GM12878 (cell line): ENCODE results near the gene ARAP2. TPM values are rescaled to one million over a fixed set of nuclear protein-coding genes. Genes with fewer than 3 reads are reported as not detected.
A peak's percentile ranks its signal among the peaks of the same experiment; 100 is the strongest.

Experiments used
- ATAC-seq: fragments of 200-7000 bp; cut with Tn5 transposase; 3 replicates; pipeline ENCODE4 v1.9.1; 2020; ENCODE audit warnings: mild to moderate bottlenecking, moderate library complexity
- BruUV-seq: library from RNA; stranded (reverse); fragments of 400-500 nt; replicated peaks from 2 replicates; lab custom pipeline; 2021; lab: Mats Ljungman, UMichigan
- CTCF ChIA-PET: fragments of 300-600 bp; sonication (Branson Sonifier 250); formaldehyde crosslinking; extraction: SDS; loops from one replicate; lab custom pipeline; 2021; ENCODE audit warnings: inconsistent platforms; lab: Yijun Ruan, JAX
- POLR2A ChIA-PET: fragments of 350-600 bp; formaldehyde crosslinking; extraction: SDS; loops from one replicate; lab custom pipeline; 2021; ENCODE audit warnings: inconsistent platforms; lab: Charles Lee
- RAD21 ChIA-PET: fragments of 300-600 bp; sonication (Branson Sonifier 250); formaldehyde crosslinking; loops from one replicate; lab custom pipeline; 2023; ENCODE audit warnings: antibody characterized with exemption; ENCODE audit not compliant: unreplicated experiment; lab: Charles Lee
- SMC1A ChIA-PET: fragments of 300-600 bp; sonication (Branson Sonifier 250); formaldehyde crosslinking; loops from one replicate; lab custom pipeline; 2023; ENCODE audit not compliant: unreplicated experiment, uncharacterized antibody; lab: Charles Lee
- DNase-seq: peaks from one replicate; pipeline ENCODE4 v3.0.0-alpha.2; 2011; ENCODE audit warnings: low read depth, low spot score
- FAIRE-seq: peaks from 3 replicates; lab custom pipeline; 2011; peaks lifted over from hg19 to GRCh38; lab: Jason Lieb, UNC
- H2AFZ ChIP-seq: 2 replicates; pipeline ENCODE4 v1.6.0; 2011; ENCODE audit warnings: low read depth, low read length, control low read depth; ENCODE audit not compliant: control insufficient read depth
- H3K27ac ChIP-seq: 2 replicates; pipeline ENCODE4 v1.5.1; 2011; ENCODE audit warnings: control low read depth; ENCODE audit not compliant: control insufficient read depth, insufficient read depth
- H3K27me3 ChIP-seq, 2 experiments: replicated peaks in 1 of 2; 2 replicates each; pipeline versions ENCODE4 v1.6.0 to v1.6.1; 2011; ENCODE audit warnings: low read length in 1 of 2; ENCODE audit not compliant: control insufficient read depth in 2 of 2, insufficient read depth in 2 of 2
- H3K36me3 ChIP-seq, 2 experiments: 2 replicates each; pipeline ENCODE4 v1.5.1; 2011; ENCODE audit warnings: low read length in 1 of 2; ENCODE audit not compliant: control insufficient read depth in 2 of 2, insufficient read depth in 2 of 2
- H3K4me1 ChIP-seq: 2 replicates; pipeline ENCODE4 v1.6.1; 2011; ENCODE audit warnings: mild to moderate bottlenecking, low read length, moderate library complexity, mixed read lengths; ENCODE audit not compliant: control insufficient read depth, insufficient read depth
- H3K4me2 ChIP-seq: 2 replicates; pipeline ENCODE4 v1.6.0; 2011; ENCODE audit warnings: control low read depth; ENCODE audit not compliant: control insufficient read depth, insufficient read depth
- H3K4me3 ChIP-seq: fragments of 200-600 bp; sonication (generic); 2 replicates; pipeline ENCODE4 v1.5.1; 2016
- H3K79me2 ChIP-seq: 2 replicates; pipeline ENCODE4 v1.6.0; 2011; ENCODE audit warnings: low read length; ENCODE audit not compliant: control insufficient read depth, insufficient read depth
- H3K9ac ChIP-seq: 2 replicates; pipeline ENCODE4 v1.8.0; 2011; ENCODE audit warnings: low read length, control low read depth, mixed read lengths; ENCODE audit not compliant: control insufficient read depth, insufficient read depth
- H3K9me3 ChIP-seq: replicated peaks from 3 replicates; pipeline ENCODE4 v1.5.1; 2011; ENCODE audit warnings: mild to moderate bottlenecking, low read length; ENCODE audit not compliant: control insufficient read depth, insufficient read depth
- H4K20me1 ChIP-seq: 2 replicates; pipeline ENCODE4 v1.6.0; 2011; ENCODE audit not compliant: control insufficient read depth, insufficient read depth
- BCL11A ChIP-seq: IDR thresholded peaks from 2 replicates; pipeline ENCODE4 v1.6.1; 2011; ENCODE audit warnings: low read depth, low read length
- IKZF1 ChIP-seq: fragments of 450-650 bp; conservative IDR thresholded peaks from 2 replicates; pipeline ENCODE4 v1.6.1; 2017; ENCODE audit warnings: antibody characterized with exemption, mild to moderate bottlenecking
- MEF2B ChIP-seq: fragments of 450-650 bp; IDR thresholded peaks from 2 replicates; pipeline ENCODE4 v1.6.1; 2018; ENCODE audit warnings: mild to moderate bottlenecking, moderate library complexity; ENCODE audit not compliant: partially characterized antibody, poor library complexity, severe bottlenecking
- MTA2 ChIP-seq: fragments of 450-650 bp; IDR thresholded peaks from 2 replicates; pipeline ENCODE4 v1.6.1; 2016; ENCODE audit warnings: low read depth, mild to moderate bottlenecking, moderate library complexity
- POLR2A ChIP-seq: IDR thresholded peaks from 2 replicates; pipeline ENCODE4 v1.6.1; 2011; ENCODE audit warnings: low read depth, mild to moderate bottlenecking, low read length
- SREBF2 ChIP-seq: IDR thresholded peaks from 2 replicates; pipeline ENCODE4 v1.6.1; 2012; ENCODE audit warnings: mild to moderate bottlenecking, low read length
- TCF3 ChIP-seq: IDR thresholded peaks from 2 replicates; pipeline ENCODE4 v1.6.1; 2012; ENCODE audit warnings: low read depth, mild to moderate bottlenecking, low read length, borderline replicate concordance; ENCODE audit not compliant: insufficient read depth
- ZBED1 ChIP-seq: IDR thresholded peaks from 2 replicates; pipeline ENCODE4 v1.6.1; 2016; ENCODE audit warnings: borderline replicate concordance
- ZNF384 ChIP-seq: IDR thresholded peaks from 2 replicates; pipeline ENCODE4 v1.6.1; 2012; ENCODE audit warnings: low read depth, mild to moderate bottlenecking, low read length, improper control_type of control experiment, borderline replicate concordance
- WGBS: methylation state at CpG from one replicate; pipeline ENCODE4 v1.1.6; 2016; ENCODE audit warnings: low lambda C conversion rate; ENCODE audit not compliant: insufficient replicate concordance, insufficient coverage; ENCODE audit errors: missing lambda C conversion rate; 5-methylcytosine and 5-hydroxymethylcytosine counted together
- in situ Hi-C: fragments of 300-500 bp; cut with MboI; formaldehyde crosslinking; loops from 9 replicates; pipeline ENCODE4 v1.14.3; 2018; ENCODE audit warnings: mixed read lengths
- intact Hi-C: fragments of 100-400 bp; cut with micrococcal nuclease; formaldehyde crosslinking; loops from one replicate; pipeline ENCODE4 v1.14.2; 2022; ENCODE audit not compliant: unreplicated experiment
- polyA plus RNA-seq, 11 experiments: library from polyadenylated mRNA; depleted of rRNA in 4 of 11; unstranded in 6 of 11; stranded (reverse) in 5 of 11; fragments of >200 nt; fragmentation: Nextera tagmentation in 4 of 11; fragmentation: Illumina TruSeq in 1 of 11; extraction: Ambion mirVana in 4 of 11; extraction: Trizol in 1 of 11; gene quantifications; 1 replicate in 1 of 11; 2 replicates in 10 of 11; pipeline versions ENCODE4 v1.2.1 to v1.2.3, GENCODE V29; 2011 to 2016; ENCODE audit warnings: inconsistent platforms in 2 of 11, missing spikeins in 2 of 11, low read depth in 1 of 11
- total RNA-seq, 4 experiments: library from RNA; depleted of rRNA in 3 of 4; stranded (reverse); fragments of >200 nt in 3 of 4; fragmentation: Illumina TruSeq in 1 of 4; extraction: Trizol in 1 of 4; gene quantifications; 2 replicates each; pipeline versions ENCODE4 v1.2.1 to v1.2.3, GENCODE V29; 2013 to 2021
- TF ChIP-seq, protein P1 (sequence below): fragments of 450-650 bp; IDR thresholded peaks from 2 replicates; pipeline ENCODE4 v1.6.1; 2016; ENCODE audit warnings: mild to moderate bottlenecking, moderate library complexity, borderline replicate concordance
- TF ChIP-seq, protein P2 (sequence below): IDR thresholded peaks from 2 replicates; pipeline ENCODE4 v1.6.1; 2012; ENCODE audit warnings: improper control_type of control experiment, low read depth, low read length; ENCODE audit not compliant: insufficient replicate concordance
- TF ChIP-seq, protein P3 (sequence below): fragments of 450-650 bp; IDR thresholded peaks from 2 replicates; pipeline ENCODE4 v1.6.1; 2016; ENCODE audit warnings: mild to moderate bottlenecking

Gene ARAP2
- total and polyA plus RNA-seq, 10 of the 15 experiments (the other 5 are each of a cell fraction or from before 2014, with no cell fraction given) = 5.4 to 36.1 (median 12.2) TPM

DNA sequence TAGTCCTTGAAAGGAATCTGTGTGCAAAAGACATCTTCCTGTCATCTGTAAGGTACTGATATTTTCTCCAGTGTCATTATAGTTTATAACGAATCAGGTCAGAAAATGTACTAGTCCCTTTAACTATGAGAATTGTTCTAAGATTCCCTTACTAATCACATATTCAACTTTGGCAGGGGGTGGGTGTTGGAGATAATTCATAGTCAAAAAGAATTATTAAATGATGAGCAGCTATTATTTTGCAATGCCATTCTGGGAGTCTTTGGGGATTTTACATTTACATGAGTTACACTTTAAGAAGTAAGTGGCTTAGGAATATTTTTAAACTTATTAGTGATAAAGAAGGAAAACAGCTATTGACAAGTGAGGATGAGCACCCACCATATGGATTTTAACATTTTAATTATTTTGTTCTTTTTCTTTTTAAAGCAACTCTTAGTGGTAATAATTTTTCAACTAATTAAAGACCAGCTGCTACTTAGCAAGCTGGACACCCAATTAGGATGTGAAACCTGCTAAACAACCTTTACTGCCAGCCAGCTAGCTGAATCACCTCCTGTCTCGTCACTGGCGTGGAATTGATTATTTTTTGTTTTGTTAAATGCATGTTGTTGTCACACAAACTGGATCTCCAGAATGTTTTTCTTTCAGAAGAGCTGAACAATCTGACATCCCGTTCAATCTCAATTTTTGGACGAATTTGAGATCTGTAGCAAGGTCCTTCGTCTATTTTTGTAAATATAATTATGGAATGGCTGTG, 219.2 kb downstream of the ARAP2 start (continued):
- TF ChIP-seq, protein P1, sequence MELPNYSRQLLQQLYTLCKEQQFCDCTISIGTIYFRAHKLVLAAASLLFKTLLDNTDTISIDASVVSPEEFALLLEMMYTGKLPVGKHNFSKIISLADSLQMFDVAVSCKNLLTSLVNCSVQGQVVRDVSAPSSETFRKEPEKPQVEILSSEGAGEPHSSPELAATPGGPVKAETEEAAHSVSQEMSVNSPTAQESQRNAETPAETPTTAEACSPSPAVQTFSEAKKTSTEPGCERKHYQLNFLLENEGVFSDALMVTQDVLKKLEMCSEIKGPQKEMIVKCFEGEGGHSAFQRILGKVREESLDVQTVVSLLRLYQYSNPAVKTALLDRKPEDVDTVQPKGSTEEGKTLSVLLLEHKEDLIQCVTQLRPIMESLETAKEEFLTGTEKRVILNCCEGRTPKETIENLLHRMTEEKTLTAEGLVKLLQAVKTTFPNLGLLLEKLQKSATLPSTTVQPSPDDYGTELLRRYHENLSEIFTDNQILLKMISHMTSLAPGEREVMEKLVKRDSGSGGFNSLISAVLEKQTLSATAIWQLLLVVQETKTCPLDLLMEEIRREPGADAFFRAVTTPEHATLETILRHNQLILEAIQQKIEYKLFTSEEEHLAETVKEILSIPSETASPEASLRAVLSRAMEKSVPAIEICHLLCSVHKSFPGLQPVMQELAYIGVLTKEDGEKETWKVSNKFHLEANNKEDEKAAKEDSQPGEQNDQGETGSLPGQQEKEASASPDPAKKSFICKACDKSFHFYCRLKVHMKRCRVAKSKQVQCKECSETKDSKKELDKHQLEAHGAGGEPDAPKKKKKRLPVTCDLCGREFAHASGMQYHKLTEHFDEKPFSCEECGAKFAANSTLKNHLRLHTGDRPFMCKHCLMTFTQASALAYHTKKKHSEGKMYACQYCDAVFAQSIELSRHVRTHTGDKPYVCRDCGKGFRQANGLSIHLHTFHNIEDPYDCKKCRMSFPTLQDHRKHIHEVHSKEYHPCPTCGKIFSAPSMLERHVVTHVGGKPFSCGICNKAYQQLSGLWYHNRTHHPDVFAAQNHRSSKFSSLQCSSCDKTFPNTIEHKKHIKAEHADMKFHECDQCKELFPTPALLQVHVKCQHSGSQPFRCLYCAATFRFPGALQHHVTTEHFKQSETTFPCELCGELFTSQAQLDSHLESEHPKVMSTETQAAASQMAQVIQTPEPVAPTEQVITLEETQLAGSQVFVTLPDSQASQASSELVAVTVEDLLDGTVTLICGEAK = no peak
- no peak for TF ChIP-seq ZNF384
- TF ChIP-seq IKZF1 = peak; percentile 28; the same call in 1 of the 2 replicates
- no peak for TF ChIP-seq POLR2A
- TF ChIP-seq MTA2 = peak; percentile 94
- no peak for TF ChIP-seq MEF2B
- TF ChIP-seq BCL11A = peak; percentile 50; the same call in 1 of the 2 replicates

DNA sequence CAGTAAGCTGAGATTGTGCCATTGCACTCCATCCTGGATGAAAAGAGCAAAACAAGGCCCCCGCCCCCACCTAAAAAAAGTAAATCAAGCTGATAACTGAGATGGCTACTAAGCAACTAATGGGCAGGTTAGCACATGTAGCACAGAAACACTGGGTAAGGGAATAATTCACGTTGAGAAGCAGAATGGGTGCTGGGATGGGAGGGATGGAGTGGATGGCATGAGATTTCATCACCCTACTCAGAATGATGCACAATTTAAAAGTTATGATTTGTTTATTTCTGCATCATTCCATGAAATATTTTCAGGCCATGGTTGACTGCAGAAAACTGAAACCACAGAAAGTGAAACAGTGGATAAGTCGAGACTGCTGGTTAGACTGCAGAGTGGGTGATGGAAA, 224.0 kb downstream of the ARAP2 start:
- POLR2A ChIA-PET = no interaction called here
- Histone ChIP-seq H2AFZ (no peak overlapping the region), H3K79me2 (no peaks in the 10 kb centered on the region), H3K9ac (no peak overlapping the region), H4K20me1 (no peaks in the 10 kb centered on the region), H3K4me1 (no peaks in the 10 kb centered on the region), H3K27ac (no peak overlapping the region), H3K36me3 (no peaks in the 10 kb centered on the region), H3K9me3 (no peaks in the 10 kb centered on the region), H3K27me3 (no peaks in the 10 kb centered on the region), H3K4me2 (no peak overlapping the region), H3K4me3 (no peak overlapping the region)
- DNase-seq (no peak), FAIRE-seq (no peak), ATAC-seq (no peak)
- in situ Hi-C loops (no loop called here), intact Hi-C loops (no loop called here)
- WGBS = 22% methylated on average over 3 of the region's 3 CpGs
- no TSS peak for BruUV-seq
- RAD21 ChIA-PET = no interaction called here
- CTCF ChIA-PET = no interaction called here
- SMC1A ChIA-PET = no interaction called here
- TF ChIP-seq, protein P2, sequence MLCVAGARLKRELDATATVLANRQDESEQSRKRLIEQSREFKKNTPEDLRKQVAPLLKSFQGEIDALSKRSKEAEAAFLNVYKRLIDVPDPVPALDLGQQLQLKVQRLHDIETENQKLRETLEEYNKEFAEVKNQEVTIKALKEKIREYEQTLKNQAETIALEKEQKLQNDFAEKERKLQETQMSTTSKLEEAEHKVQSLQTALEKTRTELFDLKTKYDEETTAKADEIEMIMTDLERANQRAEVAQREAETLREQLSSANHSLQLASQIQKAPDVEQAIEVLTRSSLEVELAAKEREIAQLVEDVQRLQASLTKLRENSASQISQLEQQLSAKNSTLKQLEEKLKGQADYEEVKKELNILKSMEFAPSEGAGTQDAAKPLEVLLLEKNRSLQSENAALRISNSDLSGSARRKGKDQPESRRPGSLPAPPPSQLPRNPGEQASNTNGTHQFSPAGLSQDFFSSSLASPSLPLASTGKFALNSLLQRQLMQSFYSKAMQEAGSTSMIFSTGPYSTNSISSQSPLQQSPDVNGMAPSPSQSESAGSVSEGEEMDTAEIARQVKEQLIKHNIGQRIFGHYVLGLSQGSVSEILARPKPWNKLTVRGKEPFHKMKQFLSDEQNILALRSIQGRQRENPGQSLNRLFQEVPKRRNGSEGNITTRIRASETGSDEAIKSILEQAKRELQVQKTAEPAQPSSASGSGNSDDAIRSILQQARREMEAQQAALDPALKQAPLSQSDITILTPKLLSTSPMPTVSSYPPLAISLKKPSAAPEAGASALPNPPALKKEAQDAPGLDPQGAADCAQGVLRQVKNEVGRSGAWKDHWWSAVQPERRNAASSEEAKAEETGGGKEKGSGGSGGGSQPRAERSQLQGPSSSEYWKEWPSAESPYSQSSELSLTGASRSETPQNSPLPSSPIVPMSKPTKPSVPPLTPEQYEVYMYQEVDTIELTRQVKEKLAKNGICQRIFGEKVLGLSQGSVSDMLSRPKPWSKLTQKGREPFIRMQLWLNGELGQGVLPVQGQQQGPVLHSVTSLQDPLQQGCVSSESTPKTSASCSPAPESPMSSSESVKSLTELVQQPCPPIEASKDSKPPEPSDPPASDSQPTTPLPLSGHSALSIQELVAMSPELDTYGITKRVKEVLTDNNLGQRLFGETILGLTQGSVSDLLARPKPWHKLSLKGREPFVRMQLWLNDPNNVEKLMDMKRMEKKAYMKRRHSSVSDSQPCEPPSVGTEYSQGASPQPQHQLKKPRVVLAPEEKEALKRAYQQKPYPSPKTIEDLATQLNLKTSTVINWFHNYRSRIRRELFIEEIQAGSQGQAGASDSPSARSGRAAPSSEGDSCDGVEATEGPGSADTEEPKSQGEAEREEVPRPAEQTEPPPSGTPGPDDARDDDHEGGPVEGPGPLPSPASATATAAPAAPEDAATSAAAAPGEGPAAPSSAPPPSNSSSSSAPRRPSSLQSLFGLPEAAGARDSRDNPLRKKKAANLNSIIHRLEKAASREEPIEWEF = no peak
- TF ChIP-seq TCF3 = no peak
- TF ChIP-seq, protein P3, sequence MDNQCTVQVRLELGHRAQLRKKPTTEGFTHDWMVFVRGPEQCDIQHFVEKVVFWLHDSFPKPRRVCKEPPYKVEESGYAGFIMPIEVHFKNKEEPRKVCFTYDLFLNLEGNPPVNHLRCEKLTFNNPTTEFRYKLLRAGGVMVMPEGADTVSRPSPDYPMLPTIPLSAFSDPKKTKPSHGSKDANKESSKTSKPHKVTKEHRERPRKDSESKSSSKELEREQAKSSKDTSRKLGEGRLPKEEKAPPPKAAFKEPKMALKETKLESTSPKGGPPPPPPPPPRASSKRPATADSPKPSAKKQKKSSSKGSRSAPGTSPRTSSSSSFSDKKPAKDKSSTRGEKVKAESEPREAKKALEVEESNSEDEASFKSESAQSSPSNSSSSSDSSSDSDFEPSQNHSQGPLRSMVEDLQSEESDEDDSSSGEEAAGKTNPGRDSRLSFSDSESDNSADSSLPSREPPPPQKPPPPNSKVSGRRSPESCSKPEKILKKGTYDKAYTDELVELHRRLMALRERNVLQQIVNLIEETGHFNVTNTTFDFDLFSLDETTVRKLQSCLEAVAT = no peak
- TF ChIP-seq ZBED1 = no peak
- TF ChIP-seq SREBF2 = no peak
